Stimulated activated CD4-positive, alpha-beta T cell treated with anti-CD3 and anti-CD28 coated beads, Interleukin-1b, Interleukin-23, amount 100 ng/mL, for 24 hours (primary cell): ENCODE data around the gene PLEKHA8.
A peak's percentile ranks its signal among the peaks of the same experiment; 100 is the strongest.

Experiments
- DNase-seq, 4 experiments: peaks; one replicate each; pipeline ENCODE4 v3.0.0-alpha.2; 2020; ENCODE audit warnings: low read depth in 4 of 4, low spot score in 1 of 4

The PLEKHA8 gene

GRCh38 chr7:30022991-30023390 lies 5.2 kb upstream of the PLEKHA8 start:
- DNase-seq: no peak

- no peak for DNase-seq
These were observed 4.7 kb upstream of the PLEKHA8 start for GRCh38 chr7:30023524-30023923.

GRCh38 chr7:30026229-30027064 lies 1.8 kb upstream of the PLEKHA8 start, which contains the start of gene FKBP14:
TSS of gene FKBP14 (minus strand) at chr7:30026702. CDS start at chr7:30026508, 194 bp downstream.
- peak; percentile 74 to 83 (median 80) for DNase-seq

GRCh38 chr7:30027065-30027456 lies 1.2 kb upstream of the PLEKHA8 start:
- no peak for DNase-seq

- DNase-seq: no peak
These were observed 434 bp upstream of the PLEKHA8 start for GRCh38 chr7:30027740-30028215.

- no peak for DNase-seq
These were observed 780 bp downstream of the PLEKHA8 start for GRCh38 chr7:30028749-30029635.

GRCh38 chr7:30029696-30030095 lies 1.5 kb downstream of the PLEKHA8 start:
- DNase-seq: no peak

GRCh38 chr7:30032310-30033125 lies 4.3 kb downstream of the PLEKHA8 start:
- no peak for DNase-seq

- DNase-seq: no peak
These were observed 6.3 kb downstream of the PLEKHA8 start for GRCh38 chr7:30034501-30034900.

- no peak for DNase-seq
These were observed 8.0 kb downstream of the PLEKHA8 start for GRCh38 chr7:30036220-30036619.

GRCh38 chr7:30038196-30038980 lies 10.2 kb downstream of the PLEKHA8 start:
- DNase-seq: no peak

GRCh38 chr7:30040938-30041337 lies 12.7 kb downstream of the PLEKHA8 start:
- no peak for DNase-seq

GRCh38 chr7:30041526-30042269 lies 13.5 kb downstream of the PLEKHA8 start:
- DNase-seq: no peak

GRCh38 chr7:30046127-30046770 lies 18.0 kb downstream of the PLEKHA8 start:
- DNase-seq: no peak

GRCh38 chr7:30047124-30047523 lies 18.9 kb downstream of the PLEKHA8 start:
- no peak for DNase-seq

- DNase-seq: no peak
These were observed 20.4 kb downstream of the PLEKHA8 start for GRCh38 chr7:30048582-30048981.

- no peak for DNase-seq
These were observed 21.0 kb downstream of the PLEKHA8 start for GRCh38 chr7:30049173-30049572.

GRCh38 chr7:30053068-30053467 lies 24.9 kb downstream of the PLEKHA8 start:
- no peak for DNase-seq

- no peak for DNase-seq
These were observed 29.5 kb downstream of the PLEKHA8 start for GRCh38 chr7:30057741-30058140.
